Measurements from ENCODE around the gene SFSWAP. TPM values are rescaled to one million over a fixed set of nuclear protein-coding genes. Genes with fewer than 3 reads are reported as not detected.
A peak's percentile ranks its signal among the peaks of the same experiment; 100 is the strongest.
"Not testable (repeated sequence)": the region's sequence is repeated elsewhere in the genome, so short reads cannot be mapped to it uniquely, and the experiment has no call there.

SFSWAP gene
- total and polyA plus RNA-seq, 10 donors, result 19.5 to 74.4 (median 58.8) TPM

DNA sequence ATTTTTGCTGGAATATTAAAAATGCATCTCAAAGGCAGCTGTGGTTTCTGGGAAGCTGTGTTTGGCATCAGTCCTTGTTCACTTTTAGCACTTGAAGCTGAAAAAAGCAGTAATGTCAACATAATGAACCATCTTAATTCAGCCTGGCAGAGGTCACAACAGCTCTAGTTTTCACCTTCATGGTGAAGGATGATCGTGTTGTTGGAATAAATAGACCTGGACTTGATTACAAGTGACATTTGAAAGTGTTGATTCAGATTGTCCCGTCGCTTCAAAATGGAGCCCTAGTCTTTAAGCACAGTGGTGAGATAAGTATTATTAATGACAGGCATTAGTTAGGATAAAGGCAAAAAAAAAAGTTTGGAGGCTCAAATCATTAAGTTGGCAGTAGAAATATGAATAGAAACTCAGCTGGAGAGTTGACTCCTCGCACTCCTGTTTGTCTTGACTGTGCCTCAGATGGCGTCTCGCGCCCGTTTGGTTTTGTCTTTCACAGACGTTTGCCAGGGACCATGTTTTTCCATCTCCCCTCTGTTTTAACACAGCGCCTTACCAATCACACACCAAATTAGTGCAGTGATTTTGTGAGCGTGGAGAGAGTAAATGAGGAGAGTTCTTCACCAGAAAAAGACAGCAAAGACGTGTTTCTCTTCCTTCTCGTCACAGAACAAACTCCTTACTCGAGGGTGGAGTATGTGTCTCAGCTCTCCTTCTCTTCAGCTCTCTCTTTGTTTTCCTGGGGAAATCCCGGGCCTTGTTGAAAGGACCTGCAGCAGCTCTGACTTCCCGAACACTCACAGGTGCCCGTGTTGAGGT, 63.9 kb downstream of the SFSWAP start:
- WGBS, 5 donors, result 80 to 86% (median 83%) methylated on average over 17 of the region's 17 CpGs
- no peaks in the 10 kb centered on the region for H3K27me3 ChIP-seq (replicated peaks in 1 of 7)
- H3K4me3 ChIP-seq, result peak overlapping the region in 1 of 8 donors; percentile 50
- H3K27ac ChIP-seq, result peak overlapping the region in 4 of 8 donors; percentile 61 to 81 (median 76)
- H3K4me1 ChIP-seq, result peaks cover 7 to 67% (median 38%) of the 10 kb centered on the region in 6 donors
- DNase-seq, result no peak
- H3K9me3 ChIP-seq, result no peaks in the 10 kb centered on the region
- intact Hi-C loops (cut with DNase I; ENCODE audit: low total_unique reads), result no loop called here
- no peak for TF ChIP-seq POLR2A (IDR thresholded peaks at IDR 0.05)
- TF ChIP-seq POLR2AphosphoS5 (IDR thresholded peaks at IDR 0.05), result no peak
- TF ChIP-seq, protein P1, sequence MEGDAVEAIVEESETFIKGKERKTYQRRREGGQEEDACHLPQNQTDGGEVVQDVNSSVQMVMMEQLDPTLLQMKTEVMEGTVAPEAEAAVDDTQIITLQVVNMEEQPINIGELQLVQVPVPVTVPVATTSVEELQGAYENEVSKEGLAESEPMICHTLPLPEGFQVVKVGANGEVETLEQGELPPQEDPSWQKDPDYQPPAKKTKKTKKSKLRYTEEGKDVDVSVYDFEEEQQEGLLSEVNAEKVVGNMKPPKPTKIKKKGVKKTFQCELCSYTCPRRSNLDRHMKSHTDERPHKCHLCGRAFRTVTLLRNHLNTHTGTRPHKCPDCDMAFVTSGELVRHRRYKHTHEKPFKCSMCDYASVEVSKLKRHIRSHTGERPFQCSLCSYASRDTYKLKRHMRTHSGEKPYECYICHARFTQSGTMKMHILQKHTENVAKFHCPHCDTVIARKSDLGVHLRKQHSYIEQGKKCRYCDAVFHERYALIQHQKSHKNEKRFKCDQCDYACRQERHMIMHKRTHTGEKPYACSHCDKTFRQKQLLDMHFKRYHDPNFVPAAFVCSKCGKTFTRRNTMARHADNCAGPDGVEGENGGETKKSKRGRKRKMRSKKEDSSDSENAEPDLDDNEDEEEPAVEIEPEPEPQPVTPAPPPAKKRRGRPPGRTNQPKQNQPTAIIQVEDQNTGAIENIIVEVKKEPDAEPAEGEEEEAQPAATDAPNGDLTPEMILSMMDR (IDR thresholded peaks at IDR 0.05 in 8 of 11, conservative IDR thresholded peaks at IDR 0.05 in 3 of 11), result no peak
- H3K36me3 ChIP-seq, result peaks cover 0 to 100% (median 53%) of the 10 kb centered on the region in 6 donors

DNA sequence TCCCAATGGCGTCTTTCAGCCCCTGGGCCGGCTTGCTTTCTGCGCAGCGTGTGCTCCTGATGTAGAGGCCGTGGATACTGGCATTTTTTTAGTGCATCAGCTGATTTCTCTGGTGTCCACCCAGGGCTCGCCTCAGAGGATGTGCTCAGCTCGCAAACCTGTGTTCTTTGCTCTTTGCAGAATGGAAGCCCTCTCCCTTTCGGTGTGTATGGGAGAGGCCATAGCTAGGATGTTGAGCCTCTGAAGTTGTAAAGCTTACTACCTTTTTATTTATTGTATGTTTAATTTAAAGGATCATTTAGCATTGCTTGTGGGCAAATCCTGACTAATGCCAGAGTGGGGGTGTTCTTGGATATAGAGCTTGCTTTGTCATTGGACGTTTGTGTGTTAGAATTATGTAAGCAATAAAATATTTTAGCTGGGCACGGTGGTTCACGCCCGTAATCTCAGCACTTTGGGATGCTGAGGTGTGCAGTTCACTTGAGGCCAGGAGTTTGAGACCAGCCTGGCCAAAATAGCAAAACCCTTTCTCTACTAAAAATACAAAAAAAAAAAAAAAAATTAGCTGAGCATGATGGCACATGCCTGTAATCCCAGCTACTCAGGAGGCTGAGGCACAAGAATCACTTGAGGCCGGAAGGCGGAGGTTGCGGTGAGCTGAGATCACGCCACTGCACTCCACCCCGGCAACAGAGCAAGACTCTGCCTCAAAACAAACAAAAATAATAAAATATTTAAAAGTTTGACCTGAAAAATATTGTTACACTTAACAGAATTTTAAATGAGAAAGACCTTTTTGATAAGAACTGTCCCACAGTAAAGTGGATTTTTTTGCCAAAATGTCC, 64.7 kb downstream of the SFSWAP start:
- H3K9me3 ChIP-seq, result no peaks in the 10 kb centered on the region
- H3K27me3 ChIP-seq (replicated peaks in 1 of 7), result no peaks in the 10 kb centered on the region
- peaks cover 0 to 100% (median 52%) of the 10 kb centered on the region in 6 donors for H3K36me3 ChIP-seq
- WGBS, 5 donors, result 89 to 95% (median 94%) methylated on average over 17 of the region's 17 CpGs
- TF ChIP-seq POLR2AphosphoS5 (IDR thresholded peaks at IDR 0.05) (no peak), POLR2A (IDR thresholded peaks at IDR 0.05) (no peak)
- TF ChIP-seq, protein P1 (IDR thresholded peaks at IDR 0.05 in 8 of 11, conservative IDR thresholded peaks at IDR 0.05 in 3 of 11), result no peak
- H3K4me1 ChIP-seq, result peaks cover 7 to 62% (median 38%) of the 10 kb centered on the region in 6 donors
- peak; percentile 38 for DNase-seq
- peak overlapping the region in 4 of 8 donors; percentile 21 to 81 (median 62) for H3K27ac ChIP-seq
- intact Hi-C loops (cut with DNase I; ENCODE audit: low total_unique reads), result no loop called here
- H3K4me3 ChIP-seq, result no peak overlapping the region

DNA sequence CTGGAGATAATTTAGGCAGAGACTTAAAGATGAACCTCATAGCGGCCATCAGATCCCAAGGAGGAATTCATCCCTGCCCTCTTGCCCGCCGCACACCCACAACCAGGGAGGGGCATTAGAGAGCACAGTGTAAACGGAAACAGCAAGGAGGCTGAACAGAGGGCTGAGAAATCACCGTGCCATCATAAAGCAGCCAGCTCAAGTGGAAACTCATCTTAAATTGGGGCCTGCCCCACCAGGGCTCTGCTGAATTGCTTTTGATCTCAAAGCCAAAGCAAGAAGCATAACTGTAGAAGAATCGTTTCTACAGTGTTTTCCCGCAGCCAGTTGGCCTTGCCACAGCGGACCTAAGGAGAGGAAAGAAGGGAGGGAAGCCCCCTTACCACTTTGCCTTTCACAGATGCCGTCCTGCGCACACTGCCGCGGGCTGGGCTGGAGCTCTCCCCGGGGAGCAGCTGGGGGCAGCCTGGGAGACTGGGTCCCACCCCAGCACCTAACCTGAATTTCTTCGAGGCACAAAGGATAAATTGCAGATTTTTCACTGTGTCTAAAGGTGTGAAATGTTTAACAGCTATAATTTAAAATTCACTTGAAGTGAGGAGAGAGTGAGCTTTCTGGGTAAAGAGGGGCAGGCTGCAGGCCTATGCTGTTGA, 65.5 kb downstream of the SFSWAP start:
- WGBS, 5 donors, result 54 to 78% (median 65%) methylated on average over 14 of the region's 14 CpGs
- H3K27me3 ChIP-seq (replicated peaks in 1 of 7), result no peaks in the 10 kb centered on the region
- peaks cover 7 to 55% (median 38%) of the 10 kb centered on the region in 6 donors for H3K4me1 ChIP-seq
- H3K9me3 ChIP-seq, result no peaks in the 10 kb centered on the region
- peak overlapping the region in 5 of 8 donors; percentile 11 to 74 (median 51) for H3K27ac ChIP-seq
- intact Hi-C loops (cut with DNase I; ENCODE audit: low total_unique reads), result no loop called here
- DNase-seq, result peak; percentile 71
- peaks cover 0 to 100% (median 49%) of the 10 kb centered on the region in 6 donors for H3K36me3 ChIP-seq
- TF ChIP-seq, protein P1 (IDR thresholded peaks at IDR 0.05 in 8 of 11, conservative IDR thresholded peaks at IDR 0.05 in 3 of 11), result no peak
- TF ChIP-seq POLR2AphosphoS5 (IDR thresholded peaks at IDR 0.05) (peak in 1 of 3 donors; percentile 55), POLR2A (IDR thresholded peaks at IDR 0.05) (no peak)
- no peak overlapping the region for H3K4me3 ChIP-seq

DNA sequence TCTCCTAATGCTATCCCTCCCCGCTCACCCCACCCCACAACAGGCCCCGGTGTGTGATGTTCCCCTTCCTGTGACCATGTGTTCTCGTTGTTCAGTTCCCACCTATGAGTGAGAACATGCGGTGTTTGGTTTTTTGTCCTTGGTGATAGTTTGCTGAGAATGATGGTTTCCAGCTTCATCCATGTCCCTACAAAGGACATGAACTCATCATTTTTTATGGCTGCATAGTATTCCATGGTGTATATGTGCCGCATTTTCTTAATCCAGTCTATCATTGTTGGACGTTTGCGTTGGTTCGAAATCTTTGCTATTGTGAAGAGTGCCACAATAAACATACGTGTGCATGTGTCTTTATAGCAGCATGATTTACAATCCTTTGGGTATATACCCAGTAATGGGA, 66.4 kb downstream of the SFSWAP start:
- Histone ChIP-seq H3K4me1 (peaks cover 7 to 47% (median 38%) of the 10 kb centered on the region in 6 donors), H3K36me3 (peaks cover 0 to 100% (median 48%) of the 10 kb centered on the region in 6 donors)
- H3K27ac ChIP-seq; H3K4me3 ChIP-seq; intact Hi-C loops (cut with DNase I; ENCODE audit: low total_unique reads); H3K9me3 ChIP-seq; DNase-seq; H3K27me3 ChIP-seq (replicated peaks in 1 of 7): not testable (repeated sequence)
- 93 to 99% (median 97%) methylated on average over 9 of the region's 9 CpGs for WGBS, 5 donors

Measured in spleen (tissue), 11 donors.